ENCODE measurements around the gene CDKAL1. TPM values are rescaled to one million over a fixed set of nuclear protein-coding genes. Genes with fewer than 3 reads are reported as not detected.

CDKAL1 gene
- total and polyA plus RNA-seq, 2 donors (not counting 3 experiments of a cell fraction or from before 2014, with no cell fraction given) = 6.1 to 20.5 TPM

- Histone ChIP-seq H3K4me3 (replicated peaks in 1 of 3; ENCODE audit: insufficient read depth in 1 of 3, low read depth in 1 of 3, low read length in 3 of 3) (no peak overlapping the region), H3K36me3 (ENCODE audit: control insufficient read depth in 2 of 2, extremely low read depth in 1 of 2, insufficient read depth in 2 of 2, low read length in 2 of 2) (no peaks in the 10 kb centered on the region), H3K27ac (ENCODE audit: insufficient read depth, low read depth, low read length) (no peak overlapping the region), H3K9me1 (replicated peaks; ENCODE audit: control insufficient read depth, extremely low read depth, insufficient read depth, low read length) (no peaks in the 10 kb centered on the region), H3K9me3 (replicated peaks; ENCODE audit: control insufficient read depth, insufficient read depth, low read length) (no peaks in the 10 kb centered on the region), H2AFZ (ENCODE audit: low read depth, low read length) (no peak overlapping the region), H3K79me2 (ENCODE audit: control insufficient read depth, insufficient read depth, low read length) (no peaks in the 10 kb centered on the region), H3K4me2 (ENCODE audit: insufficient read depth, low read length) (no peak overlapping the region), H3K27me3 (ENCODE audit: control insufficient read depth in 2 of 2, insufficient read depth in 2 of 2, low read length in 2 of 2) (no peaks in the 10 kb centered on the region), H3K9ac (replicated peaks; ENCODE audit: extremely low read depth, insufficient read depth, low read length) (no peak overlapping the region), H4K20me1 (replicated peaks; ENCODE audit: control insufficient read depth, extremely low read depth, insufficient read depth, low read length) (no peaks in the 10 kb centered on the region), H3K4me1 (ENCODE audit: control insufficient read depth, extremely low read depth, insufficient read depth, low read length) (peaks cover 15% of the 10 kb centered on the region)
- intact Hi-C loops (cut with micrococcal nuclease) (no loop called here), dilution Hi-C loops (cut with MboI; ENCODE audit: extremely low pct_ligation_motif_present, low sequenced_read_pairs) (no loop called here)
- POLR2A ChIA-PET = no interaction called here
- FAIRE-seq (no peak), DNase-seq (ENCODE audit: low read depth, low spot score) (no peak)
- CTCF ChIA-PET = no interaction called here
- TF ChIP-seq, protein P1, sequence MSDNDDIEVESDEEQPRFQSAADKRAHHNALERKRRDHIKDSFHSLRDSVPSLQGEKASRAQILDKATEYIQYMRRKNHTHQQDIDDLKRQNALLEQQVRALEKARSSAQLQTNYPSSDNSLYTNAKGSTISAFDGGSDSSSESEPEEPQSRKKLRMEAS (IDR thresholded peaks at IDR 0.05; ENCODE audit: insufficient read depth, insufficient read length) = no peak
- TF ChIP-seq POLR2AphosphoS5 (IDR thresholded peaks at IDR 0.05; ENCODE audit: insufficient read depth, low read depth, low read length) (no peak), FOS (IDR thresholded peaks at IDR 0.05; ENCODE audit: borderline replicate concordance, insufficient read depth, low read length) (no peak), GATA2 (IDR thresholded peaks at IDR 0.05; ENCODE audit: insufficient read depth, insufficient read length, low read depth, low read length) (no peak), POLR2A (IDR thresholded peaks at IDR 0.05; ENCODE audit: low read depth, low read length) (no peak), MYC (IDR thresholded peaks at IDR 0.05; ENCODE audit: low read depth, low read length) (no peak)
- no TSS peak for BruUV-seq (replicated peaks)
These were observed 136.5 kb downstream of the CDKAL1 start for GRCh38 chr6:20670750-20671149.

- Histone ChIP-seq H3K9ac (replicated peaks; ENCODE audit: extremely low read depth, insufficient read depth, low read length) (no peak overlapping the region), H4K20me1 (replicated peaks; ENCODE audit: control insufficient read depth, extremely low read depth, insufficient read depth, low read length) (no peaks in the 10 kb centered on the region), H3K4me3 (replicated peaks in 1 of 3; ENCODE audit: insufficient read depth in 1 of 3, low read depth in 1 of 3, low read length in 3 of 3) (no peak overlapping the region), H3K27me3 (ENCODE audit: control insufficient read depth in 2 of 2, insufficient read depth in 2 of 2, low read length in 2 of 2) (no peaks in the 10 kb centered on the region), H3K9me3 (replicated peaks; ENCODE audit: control insufficient read depth, insufficient read depth, low read length) (no peaks in the 10 kb centered on the region), H3K4me1 (ENCODE audit: control insufficient read depth, extremely low read depth, insufficient read depth, low read length) (peaks cover 15% of the 10 kb centered on the region), H3K27ac (ENCODE audit: insufficient read depth, low read depth, low read length) (no peak overlapping the region), H3K9me1 (replicated peaks; ENCODE audit: control insufficient read depth, extremely low read depth, insufficient read depth, low read length) (no peaks in the 10 kb centered on the region), H3K36me3 (ENCODE audit: control insufficient read depth in 2 of 2, extremely low read depth in 1 of 2, insufficient read depth in 2 of 2, low read length in 2 of 2) (no peaks in the 10 kb centered on the region), H2AFZ (ENCODE audit: low read depth, low read length) (no peak overlapping the region), H3K79me2 (ENCODE audit: control insufficient read depth, insufficient read depth, low read length) (no peaks in the 10 kb centered on the region), H3K4me2 (ENCODE audit: insufficient read depth, low read length) (no peak overlapping the region)
- ChIA-PET POLR2A (no interaction called here), CTCF (no interaction called here)
- dilution Hi-C loops (cut with MboI; ENCODE audit: extremely low pct_ligation_motif_present, low sequenced_read_pairs) = no loop called here
- no peak for DNase-seq (ENCODE audit: low read depth, low spot score)
- FAIRE-seq = no peak
- TF ChIP-seq GATA2 (IDR thresholded peaks at IDR 0.05; ENCODE audit: insufficient read depth, insufficient read length, low read depth, low read length) = no peak
- TF ChIP-seq EZH2 (IDR thresholded peaks at IDR 0.05; ENCODE audit: borderline replicate concordance, low read depth, low read length, severe bottlenecking) = no peak
- TF ChIP-seq POLR2AphosphoS5 (IDR thresholded peaks at IDR 0.05; ENCODE audit: insufficient read depth, low read depth, low read length) = no peak
- no peak for TF ChIP-seq FOS (IDR thresholded peaks at IDR 0.05; ENCODE audit: borderline replicate concordance, insufficient read depth, low read length)
- TF ChIP-seq, protein P1 (IDR thresholded peaks at IDR 0.05; ENCODE audit: insufficient read depth, insufficient read length) = no peak
- no peak for TF ChIP-seq POLR2A (IDR thresholded peaks at IDR 0.05; ENCODE audit: low read depth, low read length)
- TF ChIP-seq, protein P2, sequence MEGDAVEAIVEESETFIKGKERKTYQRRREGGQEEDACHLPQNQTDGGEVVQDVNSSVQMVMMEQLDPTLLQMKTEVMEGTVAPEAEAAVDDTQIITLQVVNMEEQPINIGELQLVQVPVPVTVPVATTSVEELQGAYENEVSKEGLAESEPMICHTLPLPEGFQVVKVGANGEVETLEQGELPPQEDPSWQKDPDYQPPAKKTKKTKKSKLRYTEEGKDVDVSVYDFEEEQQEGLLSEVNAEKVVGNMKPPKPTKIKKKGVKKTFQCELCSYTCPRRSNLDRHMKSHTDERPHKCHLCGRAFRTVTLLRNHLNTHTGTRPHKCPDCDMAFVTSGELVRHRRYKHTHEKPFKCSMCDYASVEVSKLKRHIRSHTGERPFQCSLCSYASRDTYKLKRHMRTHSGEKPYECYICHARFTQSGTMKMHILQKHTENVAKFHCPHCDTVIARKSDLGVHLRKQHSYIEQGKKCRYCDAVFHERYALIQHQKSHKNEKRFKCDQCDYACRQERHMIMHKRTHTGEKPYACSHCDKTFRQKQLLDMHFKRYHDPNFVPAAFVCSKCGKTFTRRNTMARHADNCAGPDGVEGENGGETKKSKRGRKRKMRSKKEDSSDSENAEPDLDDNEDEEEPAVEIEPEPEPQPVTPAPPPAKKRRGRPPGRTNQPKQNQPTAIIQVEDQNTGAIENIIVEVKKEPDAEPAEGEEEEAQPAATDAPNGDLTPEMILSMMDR (IDR thresholded peaks at IDR 0.05; ENCODE audit: extremely low read depth in 1 of 2, insufficient read depth in 1 of 2, low read depth in 1 of 2, low read length in 2 of 2) = no peak
- TF ChIP-seq JUN (IDR thresholded peaks at IDR 0.05; ENCODE audit: borderline replicate concordance, insufficient read depth, insufficient read length, low read depth) = no peak
- no peak for TF ChIP-seq MYC (IDR thresholded peaks at IDR 0.05; ENCODE audit: low read depth, low read length)
- intact Hi-C loops (cut with micrococcal nuclease) = no loop called here
- no TSS peak for BruUV-seq (replicated peaks)
These were observed 137.8 kb downstream of the CDKAL1 start for GRCh38 chr6:20672038-20672437.
